ENCODE measurements around the gene ABCF2. TPM values are rescaled to one million over a fixed set of nuclear protein-coding genes. Genes with fewer than 3 reads are reported as not detected.
A peak's percentile ranks its signal among the peaks of the same experiment; 100 is the strongest.

The ABCF2 gene
- total and polyA plus RNA-seq, 11 donors, result 15.9 to 58.4 (median 33.0) TPM

DNA sequence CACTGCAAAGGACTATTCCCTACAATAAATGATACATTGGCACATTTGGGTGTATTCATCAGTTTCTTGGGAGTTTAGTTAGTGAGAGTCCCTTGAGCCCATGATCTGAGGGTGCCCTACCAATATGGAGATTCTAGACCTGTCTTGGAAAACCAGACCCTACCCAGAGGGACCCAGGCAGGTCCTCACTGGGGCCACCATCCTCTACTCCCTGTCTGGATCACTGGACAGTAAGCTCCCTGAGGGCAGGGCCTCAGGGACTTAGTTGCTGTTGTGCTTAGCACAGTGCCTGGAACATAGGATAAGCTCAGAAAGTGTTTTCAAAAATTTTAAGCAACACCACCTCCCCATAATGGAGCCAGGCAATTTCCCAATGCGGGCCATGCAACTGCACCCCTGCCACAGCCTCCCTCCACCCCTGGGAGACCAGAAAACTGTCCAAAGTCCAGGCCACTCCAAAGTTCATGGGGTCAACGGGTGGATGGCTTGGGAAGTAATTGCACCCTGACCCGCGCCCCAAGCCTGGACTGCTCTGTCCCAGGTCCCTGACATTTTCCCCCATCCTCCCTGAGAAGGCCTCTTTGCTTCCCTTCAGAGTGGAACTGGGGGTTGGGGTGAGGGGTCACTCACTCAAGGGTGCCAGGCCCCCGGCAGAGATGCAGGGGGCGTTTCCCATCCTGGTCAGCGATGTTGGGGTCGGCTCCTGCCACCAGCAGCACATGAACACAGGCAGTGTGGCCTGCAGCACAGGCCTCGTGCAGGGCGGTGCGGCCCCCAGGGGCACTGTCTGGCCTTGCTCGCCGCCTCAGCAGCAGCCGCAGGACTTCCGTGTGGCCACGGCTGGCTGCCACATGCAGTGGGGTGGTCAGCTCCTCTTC, 41.0 kb downstream of the ABCF2 start:
- H3K4me1 ChIP-seq, result peaks cover 0 to 22% (median 0%) of the 10 kb centered on the region in 12 donors

DNA sequence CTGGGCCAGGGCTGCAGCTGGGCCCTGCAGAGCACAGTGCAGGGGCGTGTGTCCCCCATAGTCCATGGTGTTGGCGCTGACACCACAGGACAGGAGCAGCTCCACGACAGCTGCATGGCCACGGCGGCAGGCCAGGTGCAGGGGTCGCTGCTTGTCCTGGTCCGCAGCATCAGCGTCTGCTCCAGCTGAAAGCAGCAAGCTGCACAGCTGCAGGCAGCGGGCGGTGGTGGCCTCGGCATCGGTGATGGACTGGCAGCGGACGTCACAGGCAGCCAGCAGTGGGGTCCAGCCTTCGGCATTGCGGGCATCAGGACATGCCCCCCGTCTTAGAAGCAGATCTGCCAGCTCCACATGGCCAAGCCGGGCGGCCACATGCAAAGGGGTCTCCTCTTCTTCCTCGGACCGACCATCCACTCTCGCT, 46.0 kb downstream of the ABCF2 start:
- ATAC-seq, result no peak
- Histone ChIP-seq H3K36me3 (peaks cover 0 to 7% (median 0%) of the 10 kb centered on the region in 9 donors), H3K4me3 (no peak overlapping the region), H3K9me3 (no peaks in the 10 kb centered on the region), H3K27me3 (peaks cover 0 to 6% (median 0%) of the 10 kb centered on the region in 9 donors), H3K27ac (no peak overlapping the region), H3K4me1 (peaks cover 0 to 9% (median 0%) of the 10 kb centered on the region in 12 donors)
- intact Hi-C loops (cut with DNase I), result no loop called here
- 78 to 88% (median 85%) methylated on average over 13 to 22 of the region's 22 CpGs for WGBS, 4 donors
- TF ChIP-seq POLR2A (IDR thresholded peaks at IDR 0.05), result no peak
- TF ChIP-seq, protein P1, sequence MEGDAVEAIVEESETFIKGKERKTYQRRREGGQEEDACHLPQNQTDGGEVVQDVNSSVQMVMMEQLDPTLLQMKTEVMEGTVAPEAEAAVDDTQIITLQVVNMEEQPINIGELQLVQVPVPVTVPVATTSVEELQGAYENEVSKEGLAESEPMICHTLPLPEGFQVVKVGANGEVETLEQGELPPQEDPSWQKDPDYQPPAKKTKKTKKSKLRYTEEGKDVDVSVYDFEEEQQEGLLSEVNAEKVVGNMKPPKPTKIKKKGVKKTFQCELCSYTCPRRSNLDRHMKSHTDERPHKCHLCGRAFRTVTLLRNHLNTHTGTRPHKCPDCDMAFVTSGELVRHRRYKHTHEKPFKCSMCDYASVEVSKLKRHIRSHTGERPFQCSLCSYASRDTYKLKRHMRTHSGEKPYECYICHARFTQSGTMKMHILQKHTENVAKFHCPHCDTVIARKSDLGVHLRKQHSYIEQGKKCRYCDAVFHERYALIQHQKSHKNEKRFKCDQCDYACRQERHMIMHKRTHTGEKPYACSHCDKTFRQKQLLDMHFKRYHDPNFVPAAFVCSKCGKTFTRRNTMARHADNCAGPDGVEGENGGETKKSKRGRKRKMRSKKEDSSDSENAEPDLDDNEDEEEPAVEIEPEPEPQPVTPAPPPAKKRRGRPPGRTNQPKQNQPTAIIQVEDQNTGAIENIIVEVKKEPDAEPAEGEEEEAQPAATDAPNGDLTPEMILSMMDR (IDR thresholded peaks at IDR 0.05), result no peak
- peak in 1 of 5 donors; percentile 49 for DNase-seq

More for the DNA sequence above, 41.0 kb downstream of the ABCF2 start:
- ATAC-seq (peak in 3 of 4 donors; percentile 29 to 53 (median 50)), DNase-seq (peak in 2 of 5 donors; percentile 32 to 52)
- peaks cover 0 to 3% (median 0%) of the 10 kb centered on the region in 9 donors for H3K27me3 ChIP-seq
- H3K9me3 ChIP-seq, result no peaks in the 10 kb centered on the region
- H3K27ac ChIP-seq, result peak overlapping the region; percentile 28 to 96 (median 88)
- TF ChIP-seq, protein P1 (IDR thresholded peaks at IDR 0.05), result no peak
- no peak for TF ChIP-seq POLR2A (IDR thresholded peaks at IDR 0.05)
- 52 to 93% (median 56%) methylated on average over 4 to 16 of the region's 16 CpGs for WGBS, 4 donors
- intact Hi-C loops (cut with DNase I), result loop anchor here in 1 of 10 donors (2.0 kb wide), 1 partner anchor 47 kb away; the partner anchor contains the start of gene CHPF2
- H3K36me3 ChIP-seq, result peaks cover 0 to 1% (median 0%) of the 10 kb centered on the region in 9 donors
- peak overlapping the region; percentile 23 to 52 (median 40) for H3K4me3 ChIP-seq

DNA sequence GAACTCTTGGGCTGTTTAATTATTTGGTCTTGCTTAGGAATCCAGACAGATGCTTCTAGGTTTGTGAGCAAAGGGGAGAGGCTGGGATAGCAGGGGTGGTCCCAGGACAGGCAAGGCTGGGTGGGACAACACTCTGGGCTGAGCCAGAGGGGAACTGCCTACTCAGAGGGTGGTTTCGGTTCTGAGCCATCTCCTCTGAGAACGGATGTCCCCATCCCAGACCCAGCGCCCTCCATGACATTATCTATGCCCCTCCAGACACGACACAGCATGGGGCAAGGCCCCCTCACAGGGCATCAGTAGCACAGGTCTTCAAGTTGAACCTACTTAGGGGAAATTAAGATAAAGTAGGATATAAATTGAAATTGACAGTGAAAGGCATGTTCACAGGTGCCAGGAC, 47.1 kb downstream of the ABCF2 start:
- Histone ChIP-seq H3K4me1 (peaks cover 0 to 9% (median 0%) of the 10 kb centered on the region in 12 donors), H3K27me3 (peaks cover 0 to 16% (median 0%) of the 10 kb centered on the region in 9 donors), H3K9me3 (no peaks in the 10 kb centered on the region), H3K36me3 (peaks cover 0 to 7% (median 0%) of the 10 kb centered on the region in 9 donors), H3K27ac (no peak overlapping the region), H3K4me3 (no peak overlapping the region)
- 70 to 78% (median 72%) methylated on average over 4 of the region's 4 CpGs for WGBS, 4 donors
- intact Hi-C loops (cut with DNase I), result loop anchor here in 3 of 10 donors (10.0 kb wide), 2 partner anchors 125 to 285 kb away; no protein-coding TSS in a partner anchor
- DNase-seq, result peak in 1 of 5 donors; percentile 33
- TF ChIP-seq, protein P1 (IDR thresholded peaks at IDR 0.05), result no peak
- TF ChIP-seq POLR2A (IDR thresholded peaks at IDR 0.05), result no peak
- ATAC-seq, result no peak

Measured in heart left ventricle (tissue), 16 donors.